H9 (cell line): ENCODE results near the gene SLC1A4. TPM values are rescaled to one million over a fixed set of nuclear protein-coding genes. Genes with fewer than 3 reads are reported as not detected.

Experiments
- DNase-seq: peaks from one replicate; pipeline ENCODE4 v3.0.0-alpha.2; 2017
- H2AFZ ChIP-seq: one replicate; pipeline ENCODE4 v1.6.1; 2013; ENCODE audit warnings: mild to moderate bottlenecking, low read length, control low read depth, moderate library complexity
- H2AK5ac ChIP-seq: 2 replicates; pipeline ENCODE4 v1.6.1; 2013; ENCODE audit warnings: low read length, control low read depth, mixed read lengths; ENCODE audit not compliant: insufficient read length
- H2BK120ac ChIP-seq: one replicate; pipeline ENCODE4 v1.6.1; 2013; ENCODE audit warnings: low read depth, mild to moderate bottlenecking, low read length, control low read depth, inconsistent platforms; ENCODE audit not compliant: poor library complexity, severe bottlenecking
- H2BK12ac ChIP-seq: 2 replicates; pipeline ENCODE4 v1.6.1; 2013; ENCODE audit warnings: low read length, control low read depth, mixed read lengths, low read depth; ENCODE audit not compliant: insufficient read length
- H2BK15ac ChIP-seq: 2 replicates; pipeline ENCODE4 v1.6.1; 2013; ENCODE audit warnings: low read depth, low read length, control low read depth
- H2BK20ac ChIP-seq: one replicate; pipeline ENCODE4 v1.6.1; 2013; ENCODE audit warnings: low read depth, mild to moderate bottlenecking, low read length, control low read depth, inconsistent platforms; ENCODE audit not compliant: poor library complexity, severe bottlenecking
- H2BK5ac ChIP-seq: 2 replicates; pipeline ENCODE4 v1.6.1; 2013; ENCODE audit warnings: low read length, control low read depth, mixed read lengths; ENCODE audit not compliant: insufficient read length
- H3K14ac ChIP-seq: 2 replicates; pipeline ENCODE4 v1.6.1; 2013; ENCODE audit warnings: low read length, control low read depth; ENCODE audit not compliant: insufficient read depth
- H3K18ac ChIP-seq: 2 replicates; pipeline ENCODE4 v1.6.1; 2013; ENCODE audit warnings: low read depth, mild to moderate bottlenecking, mixed read lengths, low read length, control low read depth; ENCODE audit not compliant: insufficient read length
- H3K23ac ChIP-seq: 2 replicates; pipeline ENCODE4 v1.6.1; 2013; ENCODE audit warnings: low read length, control low read depth, mixed read lengths, low read depth; ENCODE audit not compliant: insufficient read length
- H3K23me2 ChIP-seq: 2 replicates; pipeline ENCODE4 v1.6.1; 2013; ENCODE audit warnings: low read depth, mild to moderate bottlenecking, mixed read lengths, low read length, control low read depth; ENCODE audit not compliant: insufficient read length, poor library complexity, severe bottlenecking
- H3K27ac ChIP-seq: 2 replicates; pipeline ENCODE4 v1.5.1; 2013; ENCODE audit warnings: low read length, control low read depth, mixed read lengths, low read depth; ENCODE audit not compliant: insufficient read length
- H3K27me3 ChIP-seq: 2 replicates; pipeline ENCODE4 v1.6.1; 2013; ENCODE audit warnings: low read length, control low read depth, inconsistent platforms; ENCODE audit not compliant: insufficient read depth
- H3K4ac ChIP-seq: 2 replicates; pipeline ENCODE4 v1.6.1; 2013; ENCODE audit warnings: low read depth, mild to moderate bottlenecking, control low read depth, inconsistent platforms, low read length, moderate library complexity
- H3K4me1 ChIP-seq: 2 replicates; pipeline ENCODE4 v1.6.1; 2013; ENCODE audit warnings: low read length, control low read depth, inconsistent platforms; ENCODE audit not compliant: insufficient read depth
- H3K4me2 ChIP-seq: 2 replicates; pipeline ENCODE4 v1.6.1; 2013; ENCODE audit warnings: low read length, control low read depth, mixed read lengths; ENCODE audit not compliant: insufficient read length, insufficient read depth
- H3K56ac ChIP-seq: 2 replicates; pipeline ENCODE4 v1.6.1; 2013; ENCODE audit warnings: low read depth, mild to moderate bottlenecking, mixed read lengths, low read length, control low read depth; ENCODE audit not compliant: insufficient read length
- H3K79me1 ChIP-seq: 2 replicates; pipeline ENCODE4 v1.6.1; 2013; ENCODE audit warnings: low read depth, mild to moderate bottlenecking, moderate library complexity, low read length, control low read depth, inconsistent platforms; ENCODE audit not compliant: insufficient read depth, poor library complexity, severe bottlenecking
- H3K79me2 ChIP-seq: 2 replicates; pipeline ENCODE4 v1.6.1; 2013; ENCODE audit warnings: low read length, control low read depth, inconsistent platforms; ENCODE audit not compliant: insufficient read depth
- H3K9ac ChIP-seq: 2 replicates; pipeline ENCODE4 v1.6.1; 2013; ENCODE audit warnings: low read length, control low read depth, mixed read lengths; ENCODE audit not compliant: insufficient read length; ENCODE audit errors: extremely low read depth
- H3K9me3 ChIP-seq: one replicate; pipeline ENCODE4 v1.6.1; 2013; ENCODE audit warnings: low read depth, low read length, inconsistent platforms; ENCODE audit not compliant: control insufficient read depth
- H3T11ph ChIP-seq: one replicate; pipeline ENCODE4 v1.6.1; 2013; ENCODE audit warnings: mild to moderate bottlenecking, low read length, control low read depth, inconsistent platforms
- H4K20me1 ChIP-seq: one replicate; pipeline ENCODE4 v1.6.1; 2013; ENCODE audit not compliant: control insufficient read depth, insufficient read length, insufficient read depth
- H4K5ac ChIP-seq: 2 replicates; pipeline ENCODE4 v1.6.1; 2013; ENCODE audit warnings: low read depth, mild to moderate bottlenecking, mixed read lengths, low read length, control low read depth; ENCODE audit not compliant: insufficient read length
- H4K8ac ChIP-seq: replicated peaks from 2 replicates; pipeline ENCODE4 v1.6.1; 2013; ENCODE audit warnings: low read length, control low read depth, mixed read lengths, low read depth; ENCODE audit not compliant: insufficient read length
- H4K91ac ChIP-seq: 2 replicates; pipeline ENCODE4 v1.6.1; 2013; ENCODE audit warnings: low read depth, mild to moderate bottlenecking, moderate library complexity, mixed read lengths, low read length, control low read depth; ENCODE audit not compliant: insufficient read length
- H3K27ac Mint-ChIP-seq, 3 experiments: 2 replicates in 2 of 3; 3 replicates in 1 of 3; pipeline ENCODE4 v1.8.0; 2020 to 2021; ENCODE audit warnings: mixed read lengths in 3 of 3, mild to moderate bottlenecking in 1 of 3, moderate library complexity in 1 of 3
- H3K27me3 Mint-ChIP-seq: 2 replicates; pipeline ENCODE4 v1.8.0; 2021; ENCODE audit warnings: low read depth, mild to moderate bottlenecking, moderate library complexity, mixed read lengths
- H3K36me3 Mint-ChIP-seq, 3 experiments: 2 replicates in 2 of 3; 3 replicates in 1 of 3; pipeline ENCODE4 v1.8.0; 2020 to 2021; ENCODE audit warnings: low read depth in 3 of 3, mixed read lengths in 3 of 3; ENCODE audit not compliant: insufficient read depth in 1 of 3
- H3K4me1 Mint-ChIP-seq, 2 experiments: 2 replicates each; pipeline ENCODE4 v1.8.0; 2020; ENCODE audit warnings: mixed read lengths in 2 of 2
- H3K4me3 Mint-ChIP-seq, 2 experiments: 2 replicates in 1 of 2; 3 replicates in 1 of 2; pipeline ENCODE4 v1.8.0; 2020 to 2021; ENCODE audit warnings: mild to moderate bottlenecking in 2 of 2, mixed read lengths in 2 of 2, moderate library complexity in 1 of 2
- H3K9me3 Mint-ChIP-seq, 2 experiments: 2 replicates in 1 of 2; 3 replicates in 1 of 2; pipeline ENCODE4 v1.8.0; 2020; ENCODE audit warnings: mild to moderate bottlenecking in 2 of 2, mixed read lengths in 2 of 2, moderate library complexity in 1 of 2
- total RNA-seq: library from RNA; stranded (reverse); gene quantifications from 2 replicates; pipeline ENCODE4 v1.2.1, GENCODE V29; 2021
- TF ChIP-seq, protein P1 (sequence below): fragments of 200-600 bp; sonication (generic); conservative IDR thresholded peaks from 3 replicates; pipeline ENCODE4 v1.8.0; 2021; ENCODE audit warnings: antibody characterized with exemption, mild to moderate bottlenecking

Gene SLC1A4
- total RNA-seq, 1 experiment from 2014 or later: 1.9 TPM

DNA sequence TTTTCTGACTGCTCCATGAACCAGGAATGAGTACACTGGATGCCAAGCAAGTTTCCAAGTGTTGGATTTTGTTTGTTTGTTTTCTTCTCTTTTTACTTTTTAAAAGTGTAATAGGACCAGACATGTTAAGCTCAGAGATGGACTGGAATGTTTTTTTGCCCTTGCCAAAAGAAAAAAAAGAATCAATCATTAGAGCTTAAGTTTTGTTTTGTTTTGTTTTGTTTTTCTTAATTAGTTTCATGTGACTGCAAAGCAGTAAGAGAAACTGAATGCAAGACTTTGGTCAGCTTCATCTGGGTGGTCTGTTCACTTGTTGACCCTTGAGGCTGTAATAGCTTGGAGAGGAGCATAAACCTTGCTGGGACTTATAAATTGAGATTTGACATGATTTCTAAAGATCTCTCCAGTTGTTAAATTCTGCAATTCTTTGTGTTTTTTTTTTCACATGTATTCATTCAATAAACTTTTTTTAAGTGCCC lies 42.4 kb upstream of the SLC1A4 start:
- no peak overlapping the region for H3K4me3 Mint-ChIP-seq
- H2BK20ac ChIP-seq: no peak overlapping the region

More for the DNA sequence above, 42.4 kb upstream of the SLC1A4 start:
- H2BK120ac ChIP-seq: no peak overlapping the region
- no peaks in the 10 kb centered on the region for H3K23me2 ChIP-seq
- H3K4me2 ChIP-seq: no peak overlapping the region
- no peak overlapping the region for H4K91ac ChIP-seq
- H2AK5ac ChIP-seq: no peak overlapping the region
- peaks cover 18 to 22% of the 10 kb centered on the region in 2 experiments for H3K4me1 Mint-ChIP-seq
- no peak overlapping the region for H3K27ac ChIP-seq
- no peaks in the 10 kb centered on the region for H3K27me3 ChIP-seq
- no peak overlapping the region for H2BK12ac ChIP-seq
- no peak overlapping the region for H3K14ac ChIP-seq
- TF ChIP-seq, protein P1, sequence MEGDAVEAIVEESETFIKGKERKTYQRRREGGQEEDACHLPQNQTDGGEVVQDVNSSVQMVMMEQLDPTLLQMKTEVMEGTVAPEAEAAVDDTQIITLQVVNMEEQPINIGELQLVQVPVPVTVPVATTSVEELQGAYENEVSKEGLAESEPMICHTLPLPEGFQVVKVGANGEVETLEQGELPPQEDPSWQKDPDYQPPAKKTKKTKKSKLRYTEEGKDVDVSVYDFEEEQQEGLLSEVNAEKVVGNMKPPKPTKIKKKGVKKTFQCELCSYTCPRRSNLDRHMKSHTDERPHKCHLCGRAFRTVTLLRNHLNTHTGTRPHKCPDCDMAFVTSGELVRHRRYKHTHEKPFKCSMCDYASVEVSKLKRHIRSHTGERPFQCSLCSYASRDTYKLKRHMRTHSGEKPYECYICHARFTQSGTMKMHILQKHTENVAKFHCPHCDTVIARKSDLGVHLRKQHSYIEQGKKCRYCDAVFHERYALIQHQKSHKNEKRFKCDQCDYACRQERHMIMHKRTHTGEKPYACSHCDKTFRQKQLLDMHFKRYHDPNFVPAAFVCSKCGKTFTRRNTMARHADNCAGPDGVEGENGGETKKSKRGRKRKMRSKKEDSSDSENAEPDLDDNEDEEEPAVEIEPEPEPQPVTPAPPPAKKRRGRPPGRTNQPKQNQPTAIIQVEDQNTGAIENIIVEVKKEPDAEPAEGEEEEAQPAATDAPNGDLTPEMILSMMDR: no peak
- H4K20me1 ChIP-seq: no peaks in the 10 kb centered on the region
- no peak overlapping the region for H4K5ac ChIP-seq
- H3K27me3 Mint-ChIP-seq: no peaks in the 10 kb centered on the region; the same call in none of the 2 replicates
- no peak overlapping the region for H3K4ac ChIP-seq
- H3K9me3 ChIP-seq: no peaks in the 10 kb centered on the region
- no peak overlapping the region for H2BK15ac ChIP-seq
- no peak overlapping the region for H3K56ac ChIP-seq
- H3K18ac ChIP-seq: no peak overlapping the region
- H3K9ac ChIP-seq: no peak overlapping the region
- H3K9me3 Mint-ChIP-seq: no peaks in the 10 kb centered on the region
- H3K79me1 ChIP-seq: no peaks in the 10 kb centered on the region
- no peak overlapping the region for H3T11ph ChIP-seq
- H2AFZ ChIP-seq: no peak overlapping the region
- H3K23ac ChIP-seq: no peak overlapping the region
- H3K36me3 Mint-ChIP-seq: no peaks in the 10 kb centered on the region; a peak in 1 of 7 replicates
- H3K79me2 ChIP-seq: no peaks in the 10 kb centered on the region
- H3K27ac Mint-ChIP-seq: no peak overlapping the region; a peak in 1 of 7 replicates
- H4K8ac ChIP-seq: no peak overlapping the region
- no peak overlapping the region for H2BK5ac ChIP-seq
- no peak for DNase-seq
- no peaks in the 10 kb centered on the region; the same call in 1 of the 2 replicates for H3K4me1 ChIP-seq
